Measurements from ENCODE around the gene ATP11A.

Gene ATP11A

DNA sequence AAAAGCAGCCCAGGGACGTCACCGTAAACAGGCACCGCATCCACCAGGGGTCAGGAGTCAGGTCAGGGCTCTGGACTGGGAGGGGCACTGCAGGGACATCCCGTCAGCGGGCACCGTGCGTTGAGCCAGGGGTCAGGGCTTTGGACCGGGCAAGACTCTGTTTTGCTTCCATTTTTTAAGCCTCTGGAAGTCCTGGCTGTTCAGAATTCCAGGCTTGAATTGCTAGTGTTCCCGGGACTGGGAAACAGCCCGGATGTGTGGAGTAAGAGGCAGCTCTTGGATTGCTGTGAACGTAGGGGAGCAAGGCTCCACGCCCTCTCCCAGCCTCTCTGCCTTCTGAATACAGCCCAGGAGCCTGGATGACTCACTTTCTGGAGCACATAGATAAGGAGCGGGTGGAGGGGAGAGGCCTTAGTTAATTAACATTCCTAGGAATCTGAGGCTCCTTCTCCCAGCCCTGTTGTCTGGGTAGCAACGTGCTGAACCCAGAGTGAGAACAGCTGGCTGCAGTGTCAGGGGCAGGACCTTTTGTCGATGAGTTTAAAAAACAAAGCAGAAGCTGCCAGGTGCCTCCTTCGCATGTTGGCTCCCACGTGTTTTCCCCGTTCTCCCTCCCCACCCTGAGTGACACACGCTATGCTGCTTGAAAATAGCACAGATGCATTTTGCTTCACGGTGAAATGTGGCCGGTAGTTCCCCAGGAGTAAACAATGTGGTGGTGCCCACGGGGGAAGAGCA is 21.9 kb downstream of the ATP11A start:
- no peak for DNase-seq

DNA sequence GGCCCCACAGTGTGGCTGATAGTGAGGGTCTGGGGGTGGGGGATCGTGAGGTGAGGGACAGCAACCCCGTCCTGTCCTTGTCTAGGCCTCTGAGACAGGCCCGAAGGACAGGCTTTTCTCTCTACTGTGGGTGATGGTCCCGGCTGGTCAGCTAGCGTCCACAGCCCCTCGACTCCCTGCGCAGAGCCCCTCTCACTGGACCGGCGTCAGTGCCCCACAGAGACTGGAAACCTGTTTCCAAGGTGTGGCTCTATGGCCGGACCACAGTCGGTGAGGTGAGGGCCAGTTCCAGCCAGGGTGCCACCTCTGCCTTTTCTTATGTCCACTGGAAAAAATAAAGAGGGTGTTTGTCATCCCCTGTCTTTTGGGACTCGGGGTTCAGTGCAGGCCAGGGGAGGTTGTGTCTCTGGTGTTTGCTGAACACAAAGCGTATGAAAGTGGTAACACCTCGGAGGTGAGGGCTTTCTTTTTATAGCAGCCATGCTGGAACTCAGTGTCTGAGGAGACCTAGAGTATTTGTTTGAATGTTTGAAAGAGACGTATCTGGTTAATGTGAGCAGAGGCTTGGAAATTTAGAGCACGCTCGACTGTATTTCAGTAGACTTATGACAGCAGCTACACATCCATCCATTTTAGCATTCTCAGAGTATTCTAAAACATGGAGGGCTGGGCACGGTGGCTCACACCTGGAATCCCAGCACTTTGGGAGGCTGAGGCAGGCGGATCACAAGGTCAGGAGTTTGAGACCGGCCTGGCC is 22.8 kb downstream of the ATP11A start:
- no peak for DNase-seq

DNA sequence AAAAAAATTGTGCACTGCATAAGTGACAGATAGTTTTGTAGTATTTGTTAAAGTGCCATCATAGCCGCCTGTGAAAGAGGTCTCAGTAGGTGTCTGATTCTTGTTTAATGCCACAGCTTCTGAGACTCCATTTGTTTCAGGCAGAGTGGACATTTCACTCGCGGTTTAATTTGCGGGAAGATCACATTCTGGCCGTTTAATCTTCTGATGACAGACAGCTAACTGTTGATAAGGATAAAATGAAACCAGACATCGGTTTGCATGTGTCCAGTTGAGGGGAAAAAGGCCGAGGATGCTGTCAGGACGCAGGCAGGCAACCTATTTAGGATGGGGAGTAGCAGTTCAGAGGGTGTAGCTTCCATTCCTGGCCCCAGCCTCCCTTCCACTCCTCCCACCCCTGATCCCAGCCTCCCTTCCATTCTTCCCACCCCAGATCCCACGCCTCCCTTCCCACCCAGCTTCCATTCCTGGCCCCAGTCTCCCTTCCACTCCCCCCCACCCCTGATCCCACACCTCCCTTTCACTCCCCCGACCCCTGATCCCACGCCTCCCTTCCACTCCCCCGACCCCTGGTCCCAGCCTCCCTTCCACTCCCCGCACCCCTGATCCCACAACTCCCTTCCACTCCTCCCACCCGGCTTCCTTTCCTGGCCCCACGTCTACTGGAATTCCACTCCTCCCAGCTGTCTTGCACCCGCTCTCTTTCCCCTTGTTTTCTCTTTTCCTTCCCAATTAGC is 23.8 kb downstream of the ATP11A start:
- no peak for DNase-seq

DNA sequence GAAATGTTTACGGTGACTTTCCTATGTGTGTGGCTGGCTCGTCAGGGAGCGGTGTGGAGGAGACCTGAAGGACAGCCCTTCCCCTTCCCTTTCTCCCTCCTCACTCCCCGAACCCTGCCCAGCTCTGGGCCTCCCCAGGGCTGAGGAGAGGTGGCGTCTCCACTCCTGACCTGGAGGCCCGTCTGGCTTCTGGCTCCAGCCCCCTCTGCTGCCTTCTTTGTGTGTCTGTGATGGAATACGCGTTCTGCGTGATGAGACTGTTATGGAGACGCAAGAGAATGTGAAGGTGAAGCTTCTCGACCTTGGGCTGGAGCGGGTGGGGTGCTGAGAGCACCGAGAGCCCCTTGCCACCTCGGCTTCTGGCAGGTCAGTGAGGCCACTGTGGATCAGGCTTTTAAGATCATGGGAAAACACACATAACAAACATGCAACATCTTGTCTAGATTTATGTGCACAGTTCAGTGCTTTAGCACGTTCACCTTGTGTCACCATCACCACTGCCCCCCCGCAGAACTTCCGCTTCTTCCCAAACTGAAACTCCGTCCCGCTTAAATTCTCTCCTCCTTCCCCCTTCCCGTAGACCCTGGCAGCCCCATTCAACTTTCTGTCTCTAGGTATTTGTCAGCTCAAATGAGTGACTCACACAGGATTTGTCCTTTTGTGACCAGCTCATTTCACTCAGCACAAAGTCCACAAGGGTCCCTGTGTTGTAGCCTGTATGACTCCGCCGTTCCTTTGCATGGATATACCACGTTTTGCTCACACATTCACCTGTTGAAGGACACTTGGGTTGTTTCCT is 24.7 kb downstream of the ATP11A start:
- DNase-seq: no peak

DNA sequence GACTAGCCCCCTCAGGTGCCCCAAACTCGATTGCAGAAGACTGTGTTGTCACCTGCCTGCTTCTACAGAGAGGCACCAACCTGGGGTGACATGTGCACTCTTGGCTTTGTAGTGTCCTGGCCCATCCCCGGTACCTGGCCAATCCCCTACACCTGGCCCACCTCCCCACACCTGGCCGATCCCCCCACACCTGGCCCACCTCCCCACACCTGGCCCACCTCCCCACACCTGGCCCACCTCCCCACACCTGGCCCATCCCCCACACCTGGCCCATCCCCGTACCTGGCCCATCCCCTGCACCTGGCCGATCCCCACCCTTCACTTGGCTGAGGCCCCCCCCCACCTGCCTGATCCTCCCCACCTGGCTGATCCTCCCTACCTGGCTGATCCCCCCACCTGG is 25.4 kb downstream of the ATP11A start:
- DNase-seq: no peak

DNA sequence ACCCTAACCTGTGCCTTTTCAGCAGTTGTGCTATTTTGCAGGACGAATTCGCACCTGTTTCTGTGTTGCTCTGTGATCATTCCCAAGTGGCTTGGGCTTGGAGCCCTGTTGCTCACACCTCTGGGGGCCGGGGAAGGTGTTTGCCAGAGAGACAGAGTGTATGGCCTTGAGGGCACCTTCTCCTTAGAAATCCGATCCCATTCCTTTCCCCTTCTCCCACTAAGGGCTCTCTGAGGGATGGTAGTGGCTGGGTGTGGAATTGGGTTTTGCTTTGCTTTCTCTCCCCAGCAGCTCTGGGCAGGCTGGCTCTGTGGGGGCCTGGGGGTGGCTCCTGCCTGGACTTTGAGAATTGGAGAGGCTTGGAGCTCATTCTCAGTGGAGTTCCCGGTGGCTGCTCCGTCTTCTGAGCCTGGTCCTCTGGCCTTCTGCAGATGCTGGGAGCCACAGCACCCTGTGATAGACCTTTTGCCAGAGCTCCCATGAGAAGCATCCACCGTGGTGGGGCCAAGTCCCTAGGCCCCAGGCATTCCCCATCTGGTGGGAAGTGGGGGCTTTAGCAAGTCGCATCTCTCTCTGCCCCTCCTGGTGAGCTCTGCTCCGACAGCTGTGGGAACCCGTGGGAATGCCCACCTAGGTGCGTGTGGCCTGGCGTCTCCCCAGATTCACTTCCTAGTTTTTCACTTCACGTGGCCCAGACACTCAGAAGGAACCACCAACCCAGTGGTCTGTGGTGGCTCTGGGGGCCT is 26.1 kb downstream of the ATP11A start:
- DNase-seq: no peak

DNA sequence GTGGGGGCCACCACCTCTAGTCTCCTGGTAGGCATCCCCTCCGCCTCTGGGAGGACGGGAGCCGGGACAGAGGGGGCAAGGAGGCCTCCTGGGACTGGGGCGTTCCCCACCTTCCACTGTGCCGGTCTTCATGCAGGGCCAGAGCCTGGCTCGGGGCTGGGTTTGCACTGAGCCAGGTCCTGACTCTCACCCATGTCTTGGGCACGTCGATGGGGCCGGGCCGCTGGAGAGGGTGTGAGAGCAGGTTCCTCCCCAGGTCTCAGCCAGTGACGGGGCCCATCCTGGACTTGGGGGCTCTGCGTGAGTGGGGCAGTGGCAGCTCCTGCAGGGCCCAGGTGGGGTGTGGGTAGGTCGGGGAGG is 26.6 kb downstream of the ATP11A start:
- DNase-seq: no peak

DNA sequence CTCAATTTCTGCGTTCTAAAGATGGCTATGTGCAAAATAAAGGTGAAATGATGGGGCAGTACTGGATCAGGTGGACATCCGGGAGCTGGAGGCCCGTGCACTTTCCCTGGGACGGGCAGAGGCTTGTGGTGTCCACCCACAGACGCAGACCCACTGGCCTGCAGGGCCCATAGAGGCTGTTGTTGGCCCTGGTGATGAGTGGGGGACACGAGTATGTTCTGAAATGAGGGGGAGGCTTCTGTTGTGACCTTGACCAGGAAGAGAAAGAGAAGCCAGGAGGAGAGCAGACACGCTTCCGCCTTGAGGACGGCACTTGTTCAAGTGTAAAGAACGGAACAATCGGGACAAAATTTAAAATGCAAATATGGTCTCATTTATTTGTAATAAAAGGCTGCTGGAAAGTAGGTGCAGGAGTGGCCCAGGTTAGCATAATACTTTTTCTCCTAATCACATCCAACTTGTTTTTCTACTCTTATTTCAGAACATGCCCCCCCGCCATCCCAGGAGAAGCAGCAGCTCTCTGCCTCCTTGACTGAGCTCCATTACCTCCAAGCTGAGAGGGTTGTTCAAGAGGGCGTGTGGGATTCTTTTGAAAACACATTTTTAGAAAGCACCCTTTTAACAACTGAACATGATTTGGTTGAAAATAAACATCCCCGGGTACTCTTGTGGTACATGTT is 27.1 kb downstream of the ATP11A start:
- no peak for DNase-seq

DNA sequence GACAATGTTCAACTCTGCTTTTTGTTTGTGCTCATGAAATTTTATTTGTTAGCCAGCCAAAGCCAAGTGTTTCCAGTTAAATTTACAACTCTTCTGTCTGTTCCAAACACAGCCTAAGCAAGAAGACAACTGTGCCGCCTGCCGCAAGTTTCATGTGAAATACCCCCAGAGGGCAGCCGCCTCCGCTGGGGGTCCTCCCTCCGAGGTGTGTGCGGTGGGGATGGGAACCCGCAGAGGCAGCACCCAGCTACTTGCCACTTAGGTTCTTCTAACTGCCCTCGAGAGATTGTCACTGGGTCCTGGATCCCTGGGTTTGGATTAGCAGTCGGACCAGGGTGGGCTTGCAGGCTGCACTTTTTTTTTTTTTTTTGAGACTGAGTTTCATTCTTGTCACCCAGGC is 28.5 kb downstream of the ATP11A start:
- DNase-seq: no peak

DNA sequence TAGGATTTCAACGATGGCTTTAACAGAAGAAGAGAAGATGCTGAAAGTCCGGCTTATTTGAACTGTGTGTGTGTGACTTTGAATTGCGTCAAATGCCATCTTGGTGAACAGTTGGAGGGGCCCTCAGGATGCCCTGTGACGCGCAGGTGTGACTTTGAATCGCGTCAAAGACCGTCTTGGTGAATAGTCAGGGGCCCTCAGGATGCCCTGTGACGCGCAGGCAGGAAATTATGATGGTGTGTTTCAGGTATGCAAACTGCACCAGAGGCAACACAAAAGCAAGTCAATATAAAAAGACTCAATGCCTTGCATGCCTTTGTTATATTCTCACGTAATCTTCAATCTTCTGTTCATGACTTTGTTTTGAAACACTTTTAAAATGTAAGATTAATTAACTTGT is 29.2 kb downstream of the ATP11A start:
- DNase-seq: no peak

DNA sequence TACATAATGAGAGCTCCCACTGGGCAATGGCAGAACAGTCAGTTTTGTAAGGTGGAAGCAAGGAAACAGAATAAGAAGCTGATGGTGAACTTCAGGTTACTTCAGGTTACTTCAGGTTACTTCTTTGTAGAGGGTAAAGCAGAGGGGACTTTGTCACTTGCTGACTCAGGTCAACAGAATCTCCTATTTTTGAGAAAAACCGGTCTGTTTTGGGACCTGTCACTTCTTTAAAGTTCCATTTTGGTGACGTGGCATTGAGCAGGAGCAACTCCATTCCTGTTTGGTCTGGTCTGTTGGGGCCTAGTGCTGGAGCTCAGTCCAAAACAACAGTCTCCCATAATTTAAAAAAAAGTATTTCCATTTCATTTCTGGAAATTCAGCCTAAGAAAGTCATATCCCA is 29.7 kb downstream of the ATP11A start:
- no peak for DNase-seq

DNA sequence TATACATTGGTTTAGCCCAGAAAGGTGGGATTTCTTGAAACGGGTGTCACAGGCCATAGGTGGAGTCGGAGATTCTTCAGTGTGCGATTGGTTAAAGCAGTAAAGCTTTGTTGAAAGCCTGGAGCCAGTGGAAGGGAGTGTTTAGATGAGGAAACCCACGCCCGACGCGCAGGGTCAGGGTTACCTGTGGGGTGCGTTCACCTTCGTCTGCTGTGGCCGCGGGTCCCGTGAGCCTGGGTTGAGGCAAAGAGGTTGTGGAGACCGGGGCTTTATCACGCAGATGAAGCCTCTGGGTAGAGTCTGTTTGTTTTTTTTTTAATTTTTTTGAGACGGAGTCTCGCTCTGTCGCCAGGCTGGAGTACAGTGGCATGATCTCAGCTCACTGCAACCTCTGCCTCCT is 30.4 kb downstream of the ATP11A start:
- no peak for DNase-seq

DNA sequence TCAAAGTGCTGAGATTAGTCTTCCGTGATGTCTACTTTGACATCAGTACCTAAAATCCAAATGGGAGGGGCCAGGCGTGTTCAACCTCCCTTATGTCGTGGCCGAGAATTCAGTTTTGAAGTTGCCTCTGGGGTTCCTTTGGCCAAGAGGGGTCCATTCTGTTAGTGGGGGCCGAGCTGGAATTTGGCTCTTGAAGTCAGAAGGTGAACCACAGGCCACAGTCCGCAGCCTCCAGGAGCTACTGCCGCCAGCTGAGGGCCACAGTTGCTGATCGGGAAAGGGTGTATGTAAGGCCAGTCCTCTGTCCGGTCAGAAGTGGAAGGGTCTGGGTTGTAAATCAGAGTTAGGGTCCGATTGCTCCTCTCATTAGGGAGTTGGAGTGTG is 31.0 kb downstream of the ATP11A start:
- no peak for DNase-seq

DNA sequence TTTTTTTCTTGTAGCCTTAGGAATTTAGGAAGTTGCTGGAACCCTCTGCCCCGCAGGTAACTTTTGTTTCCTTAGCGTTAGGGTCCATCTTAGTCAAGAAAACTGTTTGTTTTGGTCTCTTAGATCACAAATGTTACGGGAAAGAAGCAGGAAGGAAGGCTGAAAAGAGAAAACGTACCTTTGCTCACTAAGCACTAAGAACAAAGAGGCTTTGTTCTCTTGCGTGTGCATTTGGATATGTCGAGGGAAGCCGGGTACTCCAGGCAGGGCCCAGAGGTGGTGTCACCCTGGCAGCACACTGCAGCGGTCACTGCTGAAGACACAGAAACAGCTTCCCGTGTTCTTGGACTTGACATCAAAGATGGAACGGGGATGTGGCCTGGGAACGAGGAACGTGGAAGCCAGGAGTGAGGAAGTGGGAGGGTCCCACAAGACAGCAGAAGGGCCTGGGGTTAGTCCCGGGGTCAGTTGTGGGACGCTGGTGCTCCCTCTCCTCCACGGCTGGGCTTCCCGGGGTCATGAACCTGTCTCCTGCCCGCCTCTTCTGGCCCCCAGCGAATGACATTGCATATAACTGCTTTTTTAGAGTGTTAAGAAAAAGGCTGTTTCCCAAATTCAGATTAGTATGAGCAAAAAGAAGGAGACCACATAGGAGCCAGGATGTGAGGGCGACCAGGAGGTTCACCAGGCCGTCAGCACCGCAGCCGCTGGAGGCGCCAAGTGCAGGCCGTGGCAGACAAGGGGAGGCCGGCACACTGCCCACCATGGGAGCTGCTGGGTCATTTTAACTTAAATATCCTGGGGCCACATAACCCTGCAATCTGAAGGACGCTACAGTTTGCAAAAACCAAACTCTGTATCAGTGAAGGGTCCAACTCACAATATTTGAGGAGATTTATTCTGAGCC is 31.6 kb downstream of the ATP11A start:
- DNase-seq: no peak

DNA sequence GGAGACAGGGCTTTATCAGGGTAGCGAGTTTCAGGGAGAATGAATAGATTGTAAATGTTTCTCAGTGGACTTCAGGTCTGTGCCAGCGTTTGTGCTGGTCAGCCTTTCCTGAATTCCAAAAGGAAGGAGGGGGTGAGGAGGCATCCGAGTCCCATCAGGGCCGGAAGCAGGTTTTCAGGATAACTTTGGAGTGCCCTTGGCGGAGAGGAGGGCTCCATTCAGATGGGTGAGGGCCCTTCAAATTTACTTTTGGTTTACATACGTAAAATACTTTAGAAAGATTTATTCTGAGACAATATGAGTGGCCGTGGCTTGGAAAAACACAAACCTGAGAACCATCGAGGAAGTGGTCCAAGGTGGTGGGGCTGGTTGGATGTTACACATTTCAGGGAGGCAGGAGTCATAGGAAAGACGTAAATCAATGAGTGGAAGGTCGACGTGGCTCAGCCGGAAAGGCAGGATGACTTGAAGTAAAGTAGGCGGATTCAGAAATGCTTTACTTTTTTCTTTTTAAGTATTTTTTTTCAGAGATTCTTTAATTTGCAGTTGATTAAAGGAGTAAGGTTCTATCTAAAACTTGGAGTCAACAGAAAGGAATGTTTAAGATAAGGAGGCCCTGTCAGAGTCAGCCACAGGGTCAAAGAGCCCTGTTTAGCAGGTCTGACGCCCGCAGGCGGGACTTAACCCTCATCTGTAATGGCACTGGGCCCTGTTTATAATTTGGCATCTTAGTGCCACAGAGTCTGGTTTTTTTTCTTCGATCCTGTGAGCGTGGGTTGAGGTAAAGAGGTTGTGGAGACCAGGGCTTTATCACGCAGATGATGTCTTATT is 32.8 kb downstream of the ATP11A start:
- DNase-seq: no peak

DNA sequence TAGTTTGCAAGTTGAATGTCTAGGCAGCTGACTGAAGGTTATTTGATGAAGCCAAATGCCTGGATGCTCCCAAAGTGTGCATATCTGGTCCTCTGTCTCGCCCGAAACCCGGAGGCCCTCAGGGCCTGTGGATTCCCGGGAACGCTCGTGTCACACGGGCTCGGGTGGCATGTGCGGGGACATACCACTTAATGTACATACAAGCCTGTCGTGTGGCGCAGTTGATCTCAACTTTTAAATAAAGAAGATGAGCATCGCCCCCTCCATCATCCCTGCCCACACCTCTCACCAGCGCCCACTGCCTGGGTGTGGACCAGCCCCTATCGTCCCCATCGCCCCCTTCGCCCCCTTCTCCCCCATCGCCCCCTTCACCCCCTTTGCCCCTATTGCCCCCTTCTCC is 33.9 kb downstream of the ATP11A start:
- DNase-seq: no peak

DNA sequence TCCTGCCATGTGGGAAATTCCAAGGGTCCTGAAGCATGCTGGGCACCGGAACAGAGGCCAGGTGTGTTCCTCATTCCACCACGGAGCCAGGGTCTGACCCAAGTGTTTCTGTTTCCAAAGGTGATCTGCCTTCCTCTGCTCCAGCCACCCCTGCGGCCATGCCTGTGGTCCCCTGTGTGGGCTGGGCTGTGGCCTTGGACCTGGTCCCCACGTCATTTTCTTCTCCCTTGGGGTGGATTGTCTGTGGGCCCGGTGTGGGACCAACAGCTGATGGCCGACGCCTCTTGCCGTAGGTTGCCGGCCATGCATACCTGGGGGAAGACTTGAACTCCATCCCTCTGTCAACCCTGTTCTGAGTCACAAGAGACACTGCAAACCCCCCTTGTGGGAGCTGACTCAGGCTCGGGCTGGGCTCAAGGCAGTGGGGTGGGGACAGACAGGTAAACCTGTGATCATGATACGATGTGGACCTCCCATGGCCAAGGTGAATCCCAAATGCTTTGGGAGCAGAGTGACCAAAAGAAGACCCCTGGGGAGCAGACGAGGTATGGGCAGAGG is 35.0 kb downstream of the ATP11A start:
- no peak for DNase-seq

DNA sequence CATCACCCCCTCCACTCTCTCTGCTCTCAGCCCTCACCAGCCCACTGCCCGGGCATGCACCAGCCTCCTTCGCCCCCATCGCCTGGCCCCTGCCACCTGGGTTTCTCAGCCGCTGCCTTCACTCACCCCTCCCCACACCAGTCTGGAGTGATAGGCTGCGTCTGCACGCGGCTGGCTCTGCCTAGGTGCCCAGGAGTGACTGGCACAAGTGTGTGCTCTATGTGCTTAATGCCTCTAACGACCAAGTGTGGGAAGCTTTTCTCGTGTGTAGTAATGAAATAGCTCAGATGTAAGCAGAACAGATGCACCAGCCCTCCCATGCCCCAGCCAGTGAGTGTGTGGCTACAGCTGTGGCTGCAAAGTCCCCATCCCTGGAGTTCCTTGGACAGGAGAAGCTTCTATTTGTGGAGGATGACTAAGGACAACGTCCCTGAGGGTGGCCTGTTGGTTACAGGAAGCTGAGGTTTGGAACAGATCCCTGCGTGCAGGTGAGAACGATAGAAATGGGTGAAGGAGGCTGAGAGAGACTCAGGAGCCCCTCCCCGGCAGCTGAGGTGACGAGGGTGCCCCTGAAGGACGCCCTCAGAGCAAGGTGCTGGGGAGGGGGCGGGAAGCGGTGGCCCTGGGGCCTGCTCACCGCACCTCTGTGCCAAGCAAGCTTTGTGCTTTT is 35.6 kb downstream of the ATP11A start:
- DNase-seq: no peak
